ENCODE results near the gene COL4A1. TPM values are rescaled to one million over a fixed set of nuclear protein-coding genes. Genes with fewer than 3 reads are reported as not detected.

Gene COL4A1
- total RNA-seq, 1 experiment from 2014 or later, result 4.8 TPM

- ChIA-PET POLR2A (no interaction called here), CTCF (no interaction called here)
- intact Hi-C loops (cut with micrococcal nuclease; ENCODE audit: unreplicated experiment), result no loop called here
- no peak for DNase-seq
- BruUV-seq (replicated peaks), result no TSS peak
- peaks cover 6% of the 10 kb centered on the region for H3K4me1 Mint-ChIP-seq (ENCODE audit: low read depth, unreplicated experiment)
- H3K36me3 Mint-ChIP-seq (ENCODE audit: insufficient read depth, unreplicated experiment), result no peaks in the 10 kb centered on the region
- peaks cover 11% of the 10 kb centered on the region for H3K4me1 ChIP-seq
- no peaks in the 10 kb centered on the region for H3K9me3 Mint-ChIP-seq (ENCODE audit: unreplicated experiment)
- H3K4me3 ChIP-seq (ENCODE audit: low read depth, low read length), result no peak overlapping the region
- no peaks in the 10 kb centered on the region for H3K27me3 ChIP-seq (replicated peaks; ENCODE audit: control insufficient read depth, insufficient read depth, low read length)
- no peak for TF ChIP-seq CTCF (IDR thresholded peaks at IDR 0.05; ENCODE audit: insufficient read depth in 1 of 2, low read depth in 1 of 2, low read length in 1 of 2, severe bottlenecking in 1 of 2, unreplicated experiment in 1 of 2)
- H3K4me3 Mint-ChIP-seq (ENCODE audit: unreplicated experiment), result no peak overlapping the region
- H3K27ac Mint-ChIP-seq (ENCODE audit: unreplicated experiment), result no peak overlapping the region
- H3K27me3 Mint-ChIP-seq (ENCODE audit: insufficient read depth, unreplicated experiment), result no peaks in the 10 kb centered on the region
- H3K36me3 ChIP-seq (ENCODE audit: control insufficient read depth, insufficient read depth, low read length), result no peaks in the 10 kb centered on the region
- H3K9me3 ChIP-seq, result no peaks in the 10 kb centered on the region
Measured at GRCh38 chr13:110342474-110342873, 35.5 kb upstream of the COL4A1 start.

- no peaks in the 10 kb centered on the region for H3K27me3 ChIP-seq (replicated peaks; ENCODE audit: control insufficient read depth, insufficient read depth, low read length)
- H3K4me3 Mint-ChIP-seq (ENCODE audit: unreplicated experiment), result no peak overlapping the region
- ChIA-PET POLR2A (no interaction called here), CTCF (interaction anchor here (1.0 kb wide), 1 partner anchor 115 kb away, joined by 3 read pairs; no protein-coding TSS in a partner anchor)
- no peaks in the 10 kb centered on the region for H3K27me3 Mint-ChIP-seq (ENCODE audit: insufficient read depth, unreplicated experiment)
- H3K36me3 Mint-ChIP-seq (ENCODE audit: insufficient read depth, unreplicated experiment), result no peaks in the 10 kb centered on the region
- no peaks in the 10 kb centered on the region for H3K36me3 ChIP-seq (ENCODE audit: control insufficient read depth, insufficient read depth, low read length)
- H3K9me3 ChIP-seq, result no peaks in the 10 kb centered on the region
- H3K4me1 ChIP-seq, result peaks cover 3% of the 10 kb centered on the region
- no peak overlapping the region for H3K4me3 ChIP-seq (ENCODE audit: low read depth, low read length)
- DNase-seq, result no peak
- intact Hi-C loops (cut with micrococcal nuclease; ENCODE audit: unreplicated experiment), result no loop called here
- H3K27ac Mint-ChIP-seq (ENCODE audit: unreplicated experiment), result no peak overlapping the region
- TF ChIP-seq CTCF (IDR thresholded peaks at IDR 0.05; ENCODE audit: insufficient read depth in 1 of 2, low read depth in 1 of 2, low read length in 1 of 2, severe bottlenecking in 1 of 2, unreplicated experiment in 1 of 2), result no peak
- H3K4me1 Mint-ChIP-seq (ENCODE audit: low read depth, unreplicated experiment), result no peaks in the 10 kb centered on the region
- no peaks in the 10 kb centered on the region for H3K9me3 Mint-ChIP-seq (ENCODE audit: unreplicated experiment)
- BruUV-seq (replicated peaks), result no TSS peak
Measured at GRCh38 chr13:110341445-110342244, 34.7 kb upstream of the COL4A1 start.

- Histone ChIP-seq H3K27me3 (replicated peaks; ENCODE audit: control insufficient read depth, insufficient read depth, low read length) (no peaks in the 10 kb centered on the region), H3K9me3 (no peaks in the 10 kb centered on the region), H3K4me3 (ENCODE audit: low read depth, low read length) (no peak overlapping the region), H3K4me1 (no peaks in the 10 kb centered on the region), H3K36me3 (ENCODE audit: control insufficient read depth, insufficient read depth, low read length) (no peaks in the 10 kb centered on the region)
- Mint-ChIP-seq H3K4me1 (ENCODE audit: low read depth, unreplicated experiment) (no peaks in the 10 kb centered on the region), H3K27me3 (ENCODE audit: insufficient read depth, unreplicated experiment) (no peaks in the 10 kb centered on the region), H3K36me3 (ENCODE audit: insufficient read depth, unreplicated experiment) (no peaks in the 10 kb centered on the region), H3K9me3 (ENCODE audit: unreplicated experiment) (no peaks in the 10 kb centered on the region), H3K4me3 (ENCODE audit: unreplicated experiment) (no peak overlapping the region), H3K27ac (ENCODE audit: unreplicated experiment) (no peak overlapping the region)
- no TSS peak for BruUV-seq (replicated peaks)
- POLR2A ChIA-PET, result no interaction called here
- no peak for DNase-seq
- CTCF ChIA-PET, result interaction anchor here (1.0 kb wide), 1 partner anchor 115 kb away, joined by 3 read pairs; no protein-coding TSS in a partner anchor
- TF ChIP-seq CTCF (IDR thresholded peaks at IDR 0.05; ENCODE audit: insufficient read depth in 1 of 2, low read depth in 1 of 2, low read length in 1 of 2, severe bottlenecking in 1 of 2, unreplicated experiment in 1 of 2), result no peak
- intact Hi-C loops (cut with micrococcal nuclease; ENCODE audit: unreplicated experiment), result no loop called here
Measured at GRCh38 chr13:110340812-110341444, 34.0 kb upstream of the COL4A1 start.
